ENCODE measurements around the gene RBM44.

The RBM44 gene

DNA sequence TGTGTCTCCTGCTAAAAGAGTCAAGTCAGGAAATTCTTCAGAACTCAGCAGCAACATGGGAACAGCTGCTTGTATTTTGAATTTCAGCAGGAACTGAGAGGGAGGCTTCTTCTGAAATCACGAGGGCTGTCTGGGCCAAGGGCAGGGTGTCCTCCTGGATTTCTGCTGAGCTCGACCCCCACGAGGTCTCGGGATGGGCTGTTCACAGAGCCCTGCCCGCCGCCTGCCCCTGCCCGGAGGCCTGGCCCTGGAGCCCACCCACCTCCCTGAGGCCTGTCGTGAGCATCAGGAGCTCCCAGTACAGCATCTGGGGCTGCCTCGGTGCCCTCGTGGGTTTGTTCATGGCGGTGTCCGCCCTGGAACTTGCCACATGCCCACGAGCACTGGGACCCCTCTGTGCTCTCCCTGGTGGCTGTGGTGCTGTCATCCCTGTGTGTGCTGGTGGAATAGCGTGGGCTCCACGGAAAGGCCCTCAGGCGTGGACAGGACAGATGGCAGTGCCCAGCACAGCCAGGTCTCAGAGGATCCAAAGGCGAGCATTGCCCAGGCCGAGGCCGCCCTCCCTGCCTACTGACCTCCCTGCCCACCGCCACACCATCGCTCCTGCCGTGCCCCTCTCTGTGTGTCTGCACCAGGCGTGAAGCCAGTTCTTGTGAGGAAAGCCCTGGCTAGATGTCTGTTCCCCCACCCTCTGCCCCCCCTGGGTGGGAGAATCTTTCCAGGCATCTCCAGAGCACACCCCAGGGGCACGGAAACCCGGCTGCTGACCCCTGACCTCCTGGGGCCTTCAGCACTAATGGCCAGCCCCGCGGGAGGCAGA is 86.7 kb downstream of the RBM44 start:
- Histone ChIP-seq H3K36me3 (replicated peaks; ENCODE audit: insufficient read depth, low read length) (no peaks in the 10 kb centered on the region), H3K79me2 (ENCODE audit: low read length) (no peaks in the 10 kb centered on the region), H3K27ac (ENCODE audit: low read length) (no peak overlapping the region), H3K27me3 (replicated peaks; ENCODE audit: insufficient read depth, low read length) (no peaks in the 10 kb centered on the region), H3K9ac (ENCODE audit: low read length) (no peak overlapping the region), H3K4me2 (ENCODE audit: low read depth, low read length) (no peak overlapping the region), H3K4me1 (ENCODE audit: low read length) (no peaks in the 10 kb centered on the region), H4K20me1 (ENCODE audit: insufficient read depth, low read length) (no peaks in the 10 kb centered on the region), H2AFZ (ENCODE audit: low read length) (no peak overlapping the region), H3K4me3 (ENCODE audit: low read length) (no peak overlapping the region), H3K9me3 (replicated peaks; ENCODE audit: insufficient read depth, low read length) (no peaks in the 10 kb centered on the region), H3K9me2 (replicated peaks; ENCODE audit: insufficient read depth, low read length) (no peaks in the 10 kb centered on the region), H3F3A (ENCODE audit: insufficient read depth, low read length) (no peaks in the 10 kb centered on the region)
- TF ChIP-seq, protein P1, sequence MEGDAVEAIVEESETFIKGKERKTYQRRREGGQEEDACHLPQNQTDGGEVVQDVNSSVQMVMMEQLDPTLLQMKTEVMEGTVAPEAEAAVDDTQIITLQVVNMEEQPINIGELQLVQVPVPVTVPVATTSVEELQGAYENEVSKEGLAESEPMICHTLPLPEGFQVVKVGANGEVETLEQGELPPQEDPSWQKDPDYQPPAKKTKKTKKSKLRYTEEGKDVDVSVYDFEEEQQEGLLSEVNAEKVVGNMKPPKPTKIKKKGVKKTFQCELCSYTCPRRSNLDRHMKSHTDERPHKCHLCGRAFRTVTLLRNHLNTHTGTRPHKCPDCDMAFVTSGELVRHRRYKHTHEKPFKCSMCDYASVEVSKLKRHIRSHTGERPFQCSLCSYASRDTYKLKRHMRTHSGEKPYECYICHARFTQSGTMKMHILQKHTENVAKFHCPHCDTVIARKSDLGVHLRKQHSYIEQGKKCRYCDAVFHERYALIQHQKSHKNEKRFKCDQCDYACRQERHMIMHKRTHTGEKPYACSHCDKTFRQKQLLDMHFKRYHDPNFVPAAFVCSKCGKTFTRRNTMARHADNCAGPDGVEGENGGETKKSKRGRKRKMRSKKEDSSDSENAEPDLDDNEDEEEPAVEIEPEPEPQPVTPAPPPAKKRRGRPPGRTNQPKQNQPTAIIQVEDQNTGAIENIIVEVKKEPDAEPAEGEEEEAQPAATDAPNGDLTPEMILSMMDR (IDR thresholded peaks at IDR 0.05; ENCODE audit: low read length) = no peak
- TF ChIP-seq EZH2phosphoT487 (IDR thresholded peaks at IDR 0.05; ENCODE audit: low read length) = no peak
- no peak for TF ChIP-seq EZH2 (optimal IDR thresholded peaks at IDR 0.05; ENCODE audit: low read depth, low read length)
- DNase-seq = no peak

DNA sequence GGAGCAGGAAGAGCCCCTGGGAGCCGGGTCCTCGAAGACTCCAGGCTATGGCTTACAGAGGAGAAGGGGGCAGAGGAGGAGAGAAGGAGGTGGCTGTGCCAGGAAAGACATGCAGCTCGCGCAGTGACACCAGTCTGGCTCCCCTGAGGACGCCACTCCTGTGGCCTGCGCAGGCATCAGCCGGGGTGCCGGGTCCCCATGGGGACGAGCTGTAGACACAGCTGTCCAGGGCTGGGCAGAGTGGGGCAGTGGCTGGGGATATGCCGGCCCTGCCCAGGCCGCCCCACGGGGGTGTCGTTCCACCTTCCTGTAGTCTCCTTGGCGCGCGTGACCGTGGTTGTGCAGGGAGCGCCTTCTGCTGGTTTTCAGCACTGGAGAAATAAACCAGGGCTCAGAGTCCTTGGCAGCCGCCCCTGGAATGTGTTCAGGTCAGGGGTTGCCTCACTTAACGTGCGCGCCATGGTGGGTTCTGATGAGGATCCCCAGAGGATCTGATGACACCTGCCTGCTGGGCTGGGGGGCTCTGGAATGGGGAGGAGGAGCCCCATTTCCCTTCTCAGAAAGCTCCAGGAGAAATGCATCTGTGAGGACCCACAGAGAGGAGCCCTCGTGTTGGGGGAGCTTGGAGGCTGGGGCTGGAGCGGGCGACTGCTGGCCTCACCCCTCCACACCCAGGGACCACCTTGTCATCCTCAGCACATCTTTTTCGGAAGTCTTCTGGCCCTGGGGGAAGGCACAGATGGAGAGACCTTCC is 87.5 kb downstream of the RBM44 start:
- TF ChIP-seq EZH2phosphoT487 (IDR thresholded peaks at IDR 0.05; ENCODE audit: low read length) (no peak), EZH2 (optimal IDR thresholded peaks at IDR 0.05; ENCODE audit: low read depth, low read length) (no peak)
- TF ChIP-seq, protein P1 (IDR thresholded peaks at IDR 0.05; ENCODE audit: low read length) = no peak
- Histone ChIP-seq H2AFZ (ENCODE audit: low read length) (no peak overlapping the region), H3F3A (ENCODE audit: insufficient read depth, low read length) (no peaks in the 10 kb centered on the region), H3K4me1 (ENCODE audit: low read length) (no peaks in the 10 kb centered on the region), H3K4me2 (ENCODE audit: low read depth, low read length) (no peak overlapping the region), H4K20me1 (ENCODE audit: insufficient read depth, low read length) (no peaks in the 10 kb centered on the region), H3K27ac (ENCODE audit: low read length) (no peak overlapping the region), H3K9ac (ENCODE audit: low read length) (no peak overlapping the region), H3K27me3 (replicated peaks; ENCODE audit: insufficient read depth, low read length) (no peaks in the 10 kb centered on the region), H3K9me3 (replicated peaks; ENCODE audit: insufficient read depth, low read length) (no peaks in the 10 kb centered on the region), H3K36me3 (replicated peaks; ENCODE audit: insufficient read depth, low read length) (no peaks in the 10 kb centered on the region), H3K9me2 (replicated peaks; ENCODE audit: insufficient read depth, low read length) (no peaks in the 10 kb centered on the region), H3K4me3 (ENCODE audit: low read length) (no peak overlapping the region), H3K79me2 (ENCODE audit: low read length) (no peaks in the 10 kb centered on the region)
- no peak for DNase-seq

DNA sequence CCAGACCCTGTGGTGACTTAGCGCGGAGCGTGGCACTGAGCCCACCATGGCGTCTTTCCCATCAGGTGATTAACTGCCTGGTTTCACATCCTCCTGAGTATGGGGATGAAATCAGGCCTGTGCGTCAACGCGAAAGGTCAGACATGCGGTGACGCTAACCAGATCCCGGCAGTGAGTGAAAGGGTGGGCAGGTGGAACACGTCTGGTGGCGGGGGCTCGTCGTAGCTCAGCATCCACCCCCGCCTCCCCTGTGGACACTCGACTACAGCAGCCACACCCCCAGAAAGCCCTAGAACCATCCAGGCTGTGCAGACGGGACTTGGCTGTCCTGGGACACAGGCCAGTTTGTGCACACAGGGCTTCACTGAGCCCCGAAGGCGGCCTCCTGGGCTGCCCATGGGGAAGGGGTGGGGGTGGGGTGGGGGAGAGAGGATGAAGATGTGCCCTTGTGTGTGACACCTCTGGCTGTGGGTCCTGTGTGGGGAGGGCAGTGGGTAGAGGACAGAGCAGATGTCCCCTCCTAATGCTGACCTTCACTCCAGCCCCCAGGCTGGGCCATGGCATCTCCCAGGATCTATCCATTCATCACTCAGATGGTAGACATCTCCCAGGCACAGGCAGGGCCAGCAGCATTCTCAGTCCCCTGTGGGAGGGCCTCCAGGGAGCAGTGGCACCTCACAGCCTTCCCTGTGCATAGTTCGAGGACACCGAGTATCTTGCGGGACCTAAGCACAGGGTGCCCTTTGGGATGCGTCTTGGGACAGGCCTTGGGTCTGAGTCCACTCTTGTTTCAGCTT is 88.3 kb downstream of the RBM44 start:
- no peaks in the 10 kb centered on the region for H3K9me3 ChIP-seq (replicated peaks; ENCODE audit: insufficient read depth, low read length)
- H3K4me1 ChIP-seq (ENCODE audit: low read length) = no peaks in the 10 kb centered on the region
- H2AFZ ChIP-seq (ENCODE audit: low read length) = no peak overlapping the region
- H3K79me2 ChIP-seq (ENCODE audit: low read length) = no peaks in the 10 kb centered on the region
- DNase-seq = no peak
- H3K9me2 ChIP-seq (replicated peaks; ENCODE audit: insufficient read depth, low read length) = no peaks in the 10 kb centered on the region
- H3K27me3 ChIP-seq (replicated peaks; ENCODE audit: insufficient read depth, low read length) = no peaks in the 10 kb centered on the region
- no peak overlapping the region for H3K9ac ChIP-seq (ENCODE audit: low read length)
- no peak overlapping the region for H3K27ac ChIP-seq (ENCODE audit: low read length)
- TF ChIP-seq EZH2 (optimal IDR thresholded peaks at IDR 0.05; ENCODE audit: low read depth, low read length) = no peak
- TF ChIP-seq, protein P1 (IDR thresholded peaks at IDR 0.05; ENCODE audit: low read length) = no peak
- no peak for TF ChIP-seq EZH2phosphoT487 (IDR thresholded peaks at IDR 0.05; ENCODE audit: low read length)
- H3K36me3 ChIP-seq (replicated peaks; ENCODE audit: insufficient read depth, low read length) = no peaks in the 10 kb centered on the region
- H4K20me1 ChIP-seq (ENCODE audit: insufficient read depth, low read length) = no peaks in the 10 kb centered on the region
- H3K4me3 ChIP-seq (ENCODE audit: low read length) = no peak overlapping the region
- no peaks in the 10 kb centered on the region for H3F3A ChIP-seq (ENCODE audit: insufficient read depth, low read length)
- no peak overlapping the region for H3K4me2 ChIP-seq (ENCODE audit: low read depth, low read length)

Data from MM.1S (cell line).